Neuronal stem cell (in vitro differentiated cells): ENCODE measurements around the gene ASGR1.
"Not testable (repeated sequence)": the region's sequence is repeated elsewhere in the genome, so short reads cannot be mapped to it uniquely, and the experiment has no call there.

ENCODE experiments used
- DNase-seq: peaks from one replicate; pipeline ENCODE4 v3.0.0-alpha.2; 2013; ENCODE audit warnings: low spot score
- H2AFZ ChIP-seq: one replicate; pipeline ENCODE4 v1.6.1; 2013; ENCODE audit warnings: mild to moderate bottlenecking, low read length, inconsistent platforms
- H2AK5ac ChIP-seq: 2 replicates; pipeline ENCODE4 v1.6.1; 2013; ENCODE audit warnings: low read depth, mild to moderate bottlenecking, inconsistent platforms, low read length, moderate library complexity, mixed read lengths
- H2BK120ac ChIP-seq: 2 replicates; pipeline ENCODE4 v1.6.1; 2013; ENCODE audit warnings: low read depth, mild to moderate bottlenecking, inconsistent platforms, low read length, moderate library complexity, mixed read lengths
- H2BK12ac ChIP-seq: one replicate; pipeline ENCODE4 v1.6.1; 2013; ENCODE audit warnings: low read length, inconsistent platforms
- H2BK15ac ChIP-seq: 2 replicates; pipeline ENCODE4 v1.6.1; 2013; ENCODE audit warnings: mild to moderate bottlenecking, low read length, inconsistent platforms, mixed read lengths
- H2BK5ac ChIP-seq: one replicate; pipeline ENCODE4 v1.6.1; 2013; ENCODE audit warnings: inconsistent platforms, mild to moderate bottlenecking, low read length, moderate library complexity
- H3K14ac ChIP-seq: one replicate; pipeline ENCODE4 v1.6.1; 2013; ENCODE audit warnings: low read length, inconsistent platforms
- H3K18ac ChIP-seq: 2 replicates; pipeline ENCODE4 v1.6.1; 2013; ENCODE audit warnings: low read length, inconsistent platforms
- H3K23ac ChIP-seq: 2 replicates; pipeline ENCODE4 v1.6.1; 2013; ENCODE audit warnings: low read depth, mild to moderate bottlenecking, mixed read lengths, low read length, inconsistent platforms; ENCODE audit not compliant: poor library complexity
- H3K27ac ChIP-seq: replicated peaks from 3 replicates; pipeline ENCODE4 v1.5.1; 2013; ENCODE audit warnings: low read length, inconsistent platforms
- H3K27me3 ChIP-seq, 3 experiments: 2 replicates each; pipeline ENCODE4 v1.6.1; 2013; ENCODE audit warnings: low read length in 3 of 3, mild to moderate bottlenecking in 2 of 3, inconsistent platforms in 1 of 3, low read depth in 1 of 3, mixed read lengths in 1 of 3, moderate library complexity in 1 of 3; ENCODE audit not compliant: control insufficient read depth in 3 of 3, insufficient read depth in 3 of 3
- H3K36me3 ChIP-seq, 2 donors: replicated peaks in 1 of 2; 2 replicates each; pipeline ENCODE4 v1.6.1; 2013; ENCODE audit warnings: low read length in 2 of 2; ENCODE audit not compliant: control insufficient read depth in 2 of 2, insufficient read depth in 2 of 2
- H3K4ac ChIP-seq: 2 replicates; pipeline ENCODE4 v1.6.1; 2013; ENCODE audit warnings: inconsistent platforms, mild to moderate bottlenecking, low read length, moderate library complexity
- H3K4me1 ChIP-seq, 2 donors: 1 replicate in 1 of 2; 2 replicates in 1 of 2; pipeline ENCODE4 v1.6.1; 2013; ENCODE audit warnings: low read length in 2 of 2, low read depth in 1 of 2; ENCODE audit not compliant: control insufficient read depth in 2 of 2, insufficient read depth in 1 of 2
- H3K4me2 ChIP-seq: one replicate; pipeline ENCODE4 v1.6.1; 2013; ENCODE audit warnings: mild to moderate bottlenecking, low read length, inconsistent platforms; ENCODE audit not compliant: insufficient read depth, poor library complexity, severe bottlenecking
- H3K4me3 ChIP-seq, 2 donors: 2 replicates each; pipeline ENCODE4 v1.5.1; 2013; ENCODE audit warnings: low read length in 2 of 2, mild to moderate bottlenecking in 2 of 2, inconsistent platforms in 1 of 2, moderate library complexity in 1 of 2
- H3K79me1 ChIP-seq: one replicate; pipeline ENCODE4 v1.6.1; 2013; ENCODE audit warnings: low read depth, mild to moderate bottlenecking, inconsistent platforms, low read length, moderate library complexity
- H3K9ac ChIP-seq: one replicate; pipeline ENCODE4 v1.6.1; 2013; ENCODE audit warnings: mild to moderate bottlenecking, low read depth, low read length, inconsistent platforms; ENCODE audit not compliant: poor library complexity
- H3K9me3 ChIP-seq, 2 donors: replicated peaks in 1 of 2; 2 replicates each; pipeline versions ENCODE3 to v1.6.1; 2013; ENCODE audit warnings: low read length in 2 of 2, mild to moderate bottlenecking in 2 of 2, inconsistent platforms in 1 of 2, low read depth in 1 of 2, mixed read lengths in 1 of 2, moderate library complexity in 1 of 2; ENCODE audit not compliant: control insufficient read depth in 2 of 2, insufficient read depth in 1 of 2
- H4K8ac ChIP-seq: one replicate; pipeline ENCODE4 v1.6.1; 2013; ENCODE audit warnings: low read depth, mild to moderate bottlenecking, inconsistent platforms, low read length, moderate library complexity
- H4K91ac ChIP-seq: one replicate; pipeline ENCODE4 v1.6.1; 2013; ENCODE audit warnings: low read length, low read depth, mild to moderate bottlenecking, inconsistent platforms; ENCODE audit not compliant: poor library complexity
- WGBS, 2 donors: extraction: QIAGEN DNeasy Blood & Tissue Kit; methylation state at CpG; one replicate each; pipeline ENCODE4 v1.1.7; 2013; ENCODE audit warnings: missing lambda C conversion rate in 2 of 2, mixed read lengths in 1 of 2; ENCODE audit not compliant: insufficient read length in 2 of 2, insufficient replicate concordance in 1 of 2; ENCODE audit errors: extremely low coverage in 2 of 2; 5-methylcytosine and 5-hydroxymethylcytosine counted together

Gene ASGR1

GRCh38 chr17:7173687-7174602 lies 5.2 kb downstream of the ASGR1 start:
- Histone ChIP-seq H2AFZ (no peak overlapping the region), H2AK5ac (no peak overlapping the region), H3K4ac (no peak overlapping the region), H3K18ac (peak overlapping the region; percentile 96), H2BK12ac (peak overlapping the region; percentile 76), H3K14ac (no peak overlapping the region), H3K79me1 (peaks cover 2% of the 10 kb centered on the region), H3K9me3 (peaks cover 0 to 10% of the 10 kb centered on the region in 2 donors), H3K27me3 (peaks cover 0 to 30% (median 0%) of the 10 kb centered on the region in 3 experiments), H3K4me2 (peak overlapping the region; percentile 43), H3K9ac (peak overlapping the region; percentile 65), H2BK15ac (peak overlapping the region; percentile 38), H3K4me3 (peak overlapping the region in 1 of 2 donors; percentile 40), H4K8ac (no peak overlapping the region), H3K23ac (peak overlapping the region; percentile 50), H3K27ac (no peak overlapping the region), H2BK120ac (peak overlapping the region; percentile 40), H2BK5ac (no peak overlapping the region), H3K4me1 (peaks cover 13 to 15% of the 10 kb centered on the region in 2 donors), H4K91ac (no peak overlapping the region), H3K36me3 (peaks cover 0 to 10% of the 10 kb centered on the region in 2 donors)
- DNase-seq: peak; percentile 67
- no CpG with 5 or more reads among the region's 69 CpGs for WGBS, 2 donors

- not testable (repeated sequence) for H3K14ac ChIP-seq, H4K91ac ChIP-seq, H3K79me1 ChIP-seq, H2BK5ac ChIP-seq, H2AFZ ChIP-seq, H3K4me3 ChIP-seq, H3K27ac ChIP-seq, H3K9ac ChIP-seq, H3K4ac ChIP-seq, H2AK5ac ChIP-seq, H3K23ac ChIP-seq, H2BK15ac ChIP-seq, H2BK120ac ChIP-seq, H3K18ac ChIP-seq, H4K8ac ChIP-seq, H2BK12ac ChIP-seq, H3K36me3 ChIP-seq, H3K4me2 ChIP-seq, DNase-seq
- peaks cover 0 to 10% of the 10 kb centered on the region in 2 donors for H3K9me3 ChIP-seq
- WGBS, 2 donors: no CpG with 5 or more reads among the region's 18 CpGs
- peaks cover 0 to 30% (median 0%) of the 10 kb centered on the region in 3 experiments for H3K27me3 ChIP-seq
- peaks cover 5 to 10% of the 10 kb centered on the region in 2 donors for H3K4me1 ChIP-seq
Observed at GRCh38 chr17:7172522-7173191, 6.5 kb downstream of the ASGR1 start.

DNA sequence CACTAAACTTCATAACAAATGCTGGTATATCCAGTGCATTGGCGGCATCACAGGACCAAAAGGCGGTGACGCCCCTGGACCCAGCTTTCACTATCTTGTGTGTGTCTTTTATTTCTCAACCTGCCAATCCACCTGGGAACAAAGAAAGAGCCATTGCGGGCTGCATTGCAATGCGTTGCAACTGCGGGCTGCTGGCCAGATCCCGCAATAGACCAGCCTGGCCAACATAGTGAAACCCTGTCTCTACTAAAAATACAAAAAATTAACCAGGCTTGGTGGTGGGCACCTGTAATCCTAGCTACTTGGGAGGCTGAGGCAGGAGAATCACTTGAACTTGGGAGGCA lies 9.6 kb downstream of the ASGR1 start:
- H3K79me1 ChIP-seq, H3K36me3 ChIP-seq, H3K9ac ChIP-seq, H2BK12ac ChIP-seq, H3K4ac ChIP-seq, H3K4me2 ChIP-seq, H3K23ac ChIP-seq, H2BK120ac ChIP-seq, H2AK5ac ChIP-seq, H3K9me3 ChIP-seq, DNase-seq, H2BK5ac ChIP-seq, H3K14ac ChIP-seq, H3K27me3 ChIP-seq, H2BK15ac ChIP-seq, H4K8ac ChIP-seq, H3K18ac ChIP-seq, H3K27ac ChIP-seq, H4K91ac ChIP-seq, H3K4me1 ChIP-seq, H3K4me3 ChIP-seq, H2AFZ ChIP-seq: not testable (repeated sequence)
- no CpG with 5 or more reads among the region's 7 CpGs for WGBS, 2 donors
